GM23338 (cell line): ENCODE results near the gene SNX30.

Experiments
- EZH2 ChIP-seq: fragments of 200-600 bp; sonication (generic); IDR thresholded peaks from one replicate; pipeline ENCODE4 v1.8.0; 2017; ENCODE audit warnings: antibody characterized with exemption, mild to moderate bottlenecking, low read depth; ENCODE audit not compliant: unreplicated experiment
- TF ChIP-seq, protein P1 (sequence below), 2 experiments: fragments of 200-600 bp in 1 of 2; sonication (generic) in 1 of 2; conservative IDR thresholded peaks; 2 replicates each; pipeline versions ENCODE4 v1.5.1 to v1.6.1; 2016 to 2017; ENCODE audit warnings: antibody characterized with exemption in 2 of 2, low read depth in 2 of 2, mild to moderate bottlenecking in 2 of 2, moderate library complexity in 1 of 2

DNA sequence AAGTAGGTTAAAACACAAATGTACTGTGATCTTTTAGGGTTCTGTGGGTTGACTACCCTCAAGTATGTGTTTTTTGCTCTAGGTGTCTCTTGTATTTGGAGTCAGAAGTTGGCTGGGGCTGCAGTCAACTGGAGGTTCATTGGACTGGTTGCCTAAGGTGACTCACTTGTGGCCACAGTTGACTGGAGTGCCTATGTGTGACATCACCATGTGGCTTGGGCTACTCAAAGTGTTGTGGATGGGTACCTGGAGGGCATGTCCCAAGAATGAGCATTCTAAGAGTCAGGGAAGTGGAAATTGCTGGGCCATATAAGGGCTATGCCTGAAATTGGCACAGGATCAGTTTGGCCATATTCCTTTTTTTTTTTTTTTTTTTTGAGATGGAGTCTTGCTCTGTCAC, 27.4 kb downstream of the SNX30 start:
- TF ChIP-seq EZH2, result no peak
- TF ChIP-seq, protein P1, sequence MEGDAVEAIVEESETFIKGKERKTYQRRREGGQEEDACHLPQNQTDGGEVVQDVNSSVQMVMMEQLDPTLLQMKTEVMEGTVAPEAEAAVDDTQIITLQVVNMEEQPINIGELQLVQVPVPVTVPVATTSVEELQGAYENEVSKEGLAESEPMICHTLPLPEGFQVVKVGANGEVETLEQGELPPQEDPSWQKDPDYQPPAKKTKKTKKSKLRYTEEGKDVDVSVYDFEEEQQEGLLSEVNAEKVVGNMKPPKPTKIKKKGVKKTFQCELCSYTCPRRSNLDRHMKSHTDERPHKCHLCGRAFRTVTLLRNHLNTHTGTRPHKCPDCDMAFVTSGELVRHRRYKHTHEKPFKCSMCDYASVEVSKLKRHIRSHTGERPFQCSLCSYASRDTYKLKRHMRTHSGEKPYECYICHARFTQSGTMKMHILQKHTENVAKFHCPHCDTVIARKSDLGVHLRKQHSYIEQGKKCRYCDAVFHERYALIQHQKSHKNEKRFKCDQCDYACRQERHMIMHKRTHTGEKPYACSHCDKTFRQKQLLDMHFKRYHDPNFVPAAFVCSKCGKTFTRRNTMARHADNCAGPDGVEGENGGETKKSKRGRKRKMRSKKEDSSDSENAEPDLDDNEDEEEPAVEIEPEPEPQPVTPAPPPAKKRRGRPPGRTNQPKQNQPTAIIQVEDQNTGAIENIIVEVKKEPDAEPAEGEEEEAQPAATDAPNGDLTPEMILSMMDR (conservative IDR thresholded peaks at IDR 0.05; ENCODE audit: low read depth in 2 of 2), result no peak
